Epithelial cell of esophagus (primary cell): ENCODE data around the gene THSD4.

Experiments
- DNase-seq: peaks from one replicate; pipeline ENCODE4 v3.0.0; 2010; ENCODE audit warnings: low read depth
- H3K4me3 ChIP-seq: 2 replicates; pipeline ENCODE4 v1.5.1; 2011; ENCODE audit warnings: mild to moderate bottlenecking, low read length, control low read depth
- TF ChIP-seq, protein P1 (sequence below): IDR thresholded peaks from 2 replicates; pipeline ENCODE4 v1.5.1; 2011; ENCODE audit warnings: low read depth, mild to moderate bottlenecking, low read length, control low read depth, inconsistent platforms; ENCODE audit not compliant: insufficient read depth; ENCODE audit errors: missing control alignments

The THSD4 gene

DNA sequence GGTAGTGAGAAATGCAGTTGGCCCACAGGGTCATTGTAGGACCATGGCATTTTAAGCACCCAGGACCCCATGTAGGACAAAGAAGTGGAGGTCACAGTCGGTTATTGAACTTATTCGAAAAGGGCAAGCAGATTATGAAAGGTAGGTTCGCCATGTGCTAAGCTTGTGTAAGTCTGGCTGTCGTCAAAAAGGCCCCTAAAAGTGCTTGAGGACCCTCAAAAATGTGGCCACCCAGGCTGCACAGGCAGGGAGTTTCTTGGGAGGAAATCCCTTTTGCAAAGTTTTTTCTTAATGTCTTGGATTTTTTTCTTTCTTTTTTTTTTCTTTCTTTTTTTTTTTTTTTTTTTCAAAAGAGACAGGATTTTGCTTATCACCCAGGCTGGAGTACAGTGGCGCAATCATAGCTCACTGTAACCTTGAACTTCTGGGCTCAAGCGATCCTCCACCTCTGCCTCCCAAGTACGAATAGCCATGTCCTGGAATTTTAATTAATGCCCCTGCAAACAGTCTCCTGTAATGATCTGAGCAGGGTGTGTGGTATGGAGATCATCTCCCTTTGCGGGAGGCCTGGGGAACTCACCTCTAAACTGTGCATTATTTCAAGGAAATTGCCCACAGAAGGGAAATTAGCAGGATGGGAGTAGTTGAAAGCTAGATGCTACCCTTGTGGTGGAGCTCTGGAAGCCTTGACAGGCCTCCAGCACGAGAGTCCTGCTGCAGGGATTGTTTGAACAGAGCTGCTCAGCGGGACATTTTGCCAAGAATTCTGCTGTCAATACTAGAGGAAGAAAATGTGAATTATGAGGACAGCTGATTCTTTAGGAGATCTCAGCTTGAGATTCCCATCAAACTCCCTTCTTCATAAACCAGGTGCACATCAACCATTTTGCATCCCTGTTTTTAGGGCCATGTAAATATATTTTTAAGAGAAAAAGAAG, 28.4 kb downstream of the THSD4 start:
- TF ChIP-seq, protein P1, sequence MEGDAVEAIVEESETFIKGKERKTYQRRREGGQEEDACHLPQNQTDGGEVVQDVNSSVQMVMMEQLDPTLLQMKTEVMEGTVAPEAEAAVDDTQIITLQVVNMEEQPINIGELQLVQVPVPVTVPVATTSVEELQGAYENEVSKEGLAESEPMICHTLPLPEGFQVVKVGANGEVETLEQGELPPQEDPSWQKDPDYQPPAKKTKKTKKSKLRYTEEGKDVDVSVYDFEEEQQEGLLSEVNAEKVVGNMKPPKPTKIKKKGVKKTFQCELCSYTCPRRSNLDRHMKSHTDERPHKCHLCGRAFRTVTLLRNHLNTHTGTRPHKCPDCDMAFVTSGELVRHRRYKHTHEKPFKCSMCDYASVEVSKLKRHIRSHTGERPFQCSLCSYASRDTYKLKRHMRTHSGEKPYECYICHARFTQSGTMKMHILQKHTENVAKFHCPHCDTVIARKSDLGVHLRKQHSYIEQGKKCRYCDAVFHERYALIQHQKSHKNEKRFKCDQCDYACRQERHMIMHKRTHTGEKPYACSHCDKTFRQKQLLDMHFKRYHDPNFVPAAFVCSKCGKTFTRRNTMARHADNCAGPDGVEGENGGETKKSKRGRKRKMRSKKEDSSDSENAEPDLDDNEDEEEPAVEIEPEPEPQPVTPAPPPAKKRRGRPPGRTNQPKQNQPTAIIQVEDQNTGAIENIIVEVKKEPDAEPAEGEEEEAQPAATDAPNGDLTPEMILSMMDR: no peak
- no peak overlapping the region for H3K4me3 ChIP-seq
- no peak for DNase-seq

DNA sequence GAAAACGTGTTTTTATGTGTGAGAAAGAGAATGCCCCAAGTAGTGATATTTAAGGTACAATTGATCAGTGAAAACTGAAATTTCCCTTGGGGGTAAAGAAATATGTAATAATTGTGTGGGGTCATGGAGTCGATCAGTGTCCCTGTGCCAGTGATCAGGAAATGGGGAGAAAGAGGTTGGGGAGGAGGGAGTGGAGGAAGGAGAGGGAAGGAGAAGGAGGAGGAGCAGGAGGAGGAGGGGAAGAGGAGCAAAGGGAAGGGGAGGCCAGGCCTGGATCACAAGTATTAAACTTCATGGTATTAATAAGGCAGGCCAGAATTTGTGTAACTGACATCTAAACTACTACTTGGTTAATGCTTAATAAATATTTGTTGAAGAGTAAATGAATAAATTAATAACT, 30.4 kb downstream of the THSD4 start:
- no peak for DNase-seq
- no peak overlapping the region for H3K4me3 ChIP-seq
- TF ChIP-seq, protein P1: no peak

- no peak overlapping the region for H3K4me3 ChIP-seq
- DNase-seq: no peak
- TF ChIP-seq, protein P1: no peak
These were observed 31.3 kb downstream of the THSD4 start for GRCh38 chr15:71146580-71146982.

GRCh38 chr15:71148048-71148447, 32.8 kb downstream of the THSD4 start:
- H3K4me3 ChIP-seq: no peak overlapping the region
- TF ChIP-seq, protein P1: no peak
- no peak for DNase-seq

DNA sequence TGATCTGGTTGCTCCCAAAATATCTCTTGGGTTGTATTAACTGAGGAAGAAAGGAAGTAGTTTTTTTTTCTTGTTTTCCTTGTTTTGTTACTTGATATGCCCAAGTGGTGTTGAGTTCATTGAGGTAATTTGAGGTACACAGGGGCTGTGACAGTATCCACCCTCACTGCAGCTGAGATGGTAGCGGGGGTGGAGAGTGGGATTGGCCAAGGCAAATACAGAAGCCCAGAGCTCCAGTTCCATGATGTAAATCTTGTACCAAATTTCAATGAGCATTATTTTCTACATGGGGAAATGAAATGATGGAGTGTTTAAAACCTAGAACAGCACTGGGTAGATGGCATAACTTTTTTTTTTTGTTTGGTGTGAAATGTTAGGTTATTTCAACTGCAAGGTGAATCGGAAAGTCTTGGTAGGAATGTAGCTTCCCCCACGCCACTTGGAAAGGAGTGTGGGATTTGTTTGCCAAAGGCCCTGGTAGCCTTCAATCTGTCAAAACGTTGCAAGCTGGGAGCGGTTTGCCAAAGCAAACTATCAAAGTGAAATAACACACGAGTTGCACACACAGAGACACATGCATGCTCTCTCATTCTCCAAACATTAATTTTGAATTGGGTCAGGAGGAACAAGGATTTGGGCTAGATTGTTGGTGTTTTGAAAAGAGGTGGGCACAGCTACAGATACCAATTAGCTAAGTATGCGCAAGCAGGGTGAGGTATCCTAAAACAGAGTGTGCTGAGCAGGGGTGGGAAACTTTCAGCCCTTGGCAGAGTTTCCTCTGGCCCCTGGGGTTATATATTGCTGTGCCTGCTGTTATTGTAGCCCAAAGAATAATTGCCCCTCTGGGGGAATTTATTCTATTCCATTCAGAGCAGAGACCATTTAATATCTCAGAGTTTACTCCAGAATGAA, 34.6 kb downstream of the THSD4 start:
- no peak for DNase-seq
- H3K4me3 ChIP-seq: no peak overlapping the region
- TF ChIP-seq, protein P1: no peak

DNA sequence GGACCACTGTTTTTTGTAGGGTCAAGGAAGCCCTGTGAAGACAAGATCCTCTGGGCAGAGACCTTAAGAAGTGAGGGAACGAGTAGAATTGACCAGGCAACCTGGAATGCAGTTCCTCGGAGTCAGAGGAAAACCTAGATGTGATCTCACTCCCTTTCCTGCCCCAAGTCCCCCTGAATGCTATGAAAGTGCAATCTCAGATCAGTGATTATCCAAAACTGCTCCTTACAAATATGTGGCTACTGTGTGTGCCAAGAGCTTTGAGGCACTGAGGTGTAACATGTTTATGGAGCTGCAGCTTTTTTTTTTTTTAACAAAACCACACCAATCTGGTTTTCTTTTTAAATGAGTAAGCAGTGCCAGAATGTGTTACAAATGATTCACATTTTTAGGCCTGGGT, 35.8 kb downstream of the THSD4 start:
- H3K4me3 ChIP-seq: no peak overlapping the region
- TF ChIP-seq, protein P1: no peak
- DNase-seq: peak; percentile 61
